ENCODE data around the gene LNP1. TPM values are rescaled to one million over a fixed set of nuclear protein-coding genes. Genes with fewer than 3 reads are reported as not detected.

Gene LNP1
- total RNA-seq, 4 donors from 2014 or later = 8.2 to 15.8 (median 9.9) TPM

GRCh38 chr3:100499651-100500050, 98.3 kb downstream of the LNP1 start:
- TF ChIP-seq CTCF (IDR thresholded peaks at IDR 0.05) (no peak), POLR2A (IDR thresholded peaks at IDR 0.05) (no peak)
- 95% methylated on average over 4 of the region's 4 CpGs for WGBS, 2 donors
- Histone ChIP-seq H3K27me3 (no peaks in the 10 kb centered on the region), H3K36me3 (no peaks in the 10 kb centered on the region), H3K9me3 (no peaks in the 10 kb centered on the region), H3K4me1 (no peaks in the 10 kb centered on the region), H3K27ac (no peak overlapping the region), H3K4me3 (replicated peaks in 1 of 3) (no peak overlapping the region)
- no peak for DNase-seq
- intact Hi-C loops (cut with DNase I) = no loop called here

DNA sequence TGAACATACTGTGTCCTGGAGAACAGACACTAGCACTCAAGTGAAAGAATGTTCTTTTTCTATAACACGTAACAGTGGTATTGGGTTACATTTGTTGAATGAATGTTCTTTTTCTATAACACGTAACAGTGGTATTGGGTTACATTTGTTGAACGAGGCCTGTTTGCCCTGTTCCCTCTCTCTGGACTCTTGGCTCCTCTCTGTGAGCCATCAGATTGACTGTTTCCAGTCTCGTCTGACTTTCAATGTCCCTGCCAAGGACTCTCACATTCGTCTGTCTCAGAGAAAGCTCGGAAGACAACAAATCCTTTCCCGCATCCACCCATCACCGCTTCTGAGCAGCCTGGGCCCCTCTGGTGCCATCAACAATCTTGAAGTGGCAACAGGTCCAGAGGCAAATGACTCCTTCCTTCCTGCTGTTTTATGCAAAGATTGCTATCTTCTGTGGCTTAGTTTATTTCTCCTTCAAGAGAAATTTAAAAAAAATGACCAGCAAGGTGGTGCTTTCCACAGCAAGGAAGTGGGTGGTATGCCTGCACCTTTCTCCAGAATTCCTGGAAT, 99.1 kb downstream of the LNP1 start:
- Histone ChIP-seq H3K36me3 (no peaks in the 10 kb centered on the region), H3K27ac (no peak overlapping the region), H3K4me1 (no peaks in the 10 kb centered on the region), H3K27me3 (no peaks in the 10 kb centered on the region), H3K9me3 (no peaks in the 10 kb centered on the region), H3K4me3 (replicated peaks in 1 of 3) (no peak overlapping the region)
- intact Hi-C loops (cut with DNase I) = no loop called here
- TF ChIP-seq POLR2A (IDR thresholded peaks at IDR 0.05) (no peak), CTCF (IDR thresholded peaks at IDR 0.05) (no peak)
- WGBS, 2 donors = 77 to 80% methylated on average over 8 of the region's 8 CpGs
- no peak for DNase-seq

DNA sequence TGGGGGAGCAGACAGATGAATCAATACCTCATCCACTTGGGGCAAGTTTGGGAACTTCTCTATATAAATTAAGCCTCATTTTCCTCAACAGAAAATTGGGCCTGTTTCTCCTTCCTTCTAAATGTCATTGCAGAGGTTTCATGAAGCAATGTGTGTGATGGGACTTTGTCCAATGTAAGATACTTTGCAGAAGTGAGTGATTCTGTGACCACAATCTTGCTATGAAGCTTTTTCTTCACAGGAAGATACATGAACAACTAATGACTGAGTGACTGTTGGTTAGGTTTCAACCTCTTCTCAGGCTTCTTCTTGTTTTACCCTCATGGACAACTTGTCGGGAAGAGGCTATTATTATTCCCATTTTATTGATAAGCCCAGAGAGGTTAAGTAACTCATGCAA, 102.1 kb downstream of the LNP1 start:
- H3K36me3 ChIP-seq = no peaks in the 10 kb centered on the region
- H3K9me3 ChIP-seq = no peaks in the 10 kb centered on the region
- no peak overlapping the region for H3K27ac ChIP-seq
- no peak for DNase-seq
- 84 to 97% methylated on average over 1 of the region's 1 CpG for WGBS, 2 donors
- H3K27me3 ChIP-seq = no peaks in the 10 kb centered on the region
- no peaks in the 10 kb centered on the region for H3K4me1 ChIP-seq
- intact Hi-C loops (cut with DNase I) = no loop called here
- no peak for TF ChIP-seq CTCF (IDR thresholded peaks at IDR 0.05)
- no peak for TF ChIP-seq POLR2A (IDR thresholded peaks at IDR 0.05)
- no peak overlapping the region for H3K4me3 ChIP-seq (replicated peaks in 1 of 3)

Other genes starting within 250 kb of the LNP1 start
- 100 to 1,000 TPM in 1 of 4 donors, 10 to 100 TPM in 3; 35.9 to 104 (median 63.7) TPM for gene TBC1D23, start 140.5 kb upstream of the LNP1 start, total RNA-seq
- gene NIT2, start 66.8 kb upstream of the LNP1 start, total RNA-seq = 10 to 100 TPM; 38.3 to 59.3 (median 48.8) TPM
- 10 to 100 TPM; 51.9 to 58.0 (median 53.5) TPM for gene TOMM70, start 450 bp upstream of the LNP1 start, total RNA-seq
- gene TMEM45A, start 91.1 kb downstream of the LNP1 start, total RNA-seq = 10 to 100 TPM; 11.7 to 22.2 (median 14.8) TPM
- not detected for gene ADGRG7, start 208.1 kb downstream of the LNP1 start, total RNA-seq

Data from thyroid gland (tissue), 4 donors.